MM.1S (cell line): Measurements from ENCODE around the gene MNAT1.

Experiments used
- DNase-seq: peaks from one replicate; pipeline ENCODE4 v3.0.0-alpha.2; 2015
- H2AFZ ChIP-seq: fragments of 300-600 bp; sonication (generic); 2 replicates; pipeline ENCODE4 v1.6.0; 2016; ENCODE audit warnings: antibody characterized with exemption, low read length
- H3F3A ChIP-seq: fragments of 300-600 bp; sonication (generic); 2 replicates; pipeline ENCODE4 v1.6.1; 2016; ENCODE audit warnings: mild to moderate bottlenecking, antibody characterized with exemption, low read length, moderate library complexity, mixed read lengths; ENCODE audit not compliant: insufficient read depth
- H3K27ac ChIP-seq: fragments of 300-600 bp; sonication (generic); 2 replicates; pipeline ENCODE4 v1.5.1; 2016; ENCODE audit warnings: mild to moderate bottlenecking, low read length
- H3K27me3 ChIP-seq: fragments of 300-600 bp; sonication (generic); replicated peaks from 2 replicates; pipeline ENCODE4 v1.6.0; 2016; ENCODE audit warnings: low read length; ENCODE audit not compliant: insufficient read depth
- H3K36me3 ChIP-seq: fragments of 300-600 bp; sonication (generic); replicated peaks from 2 replicates; pipeline ENCODE4 v1.6.1; 2016; ENCODE audit warnings: mild to moderate bottlenecking, low read length, mixed read lengths; ENCODE audit not compliant: insufficient read depth
- H3K4me1 ChIP-seq: fragments of 300-600 bp; sonication (generic); 2 replicates; pipeline ENCODE4 v1.6.1; 2016; ENCODE audit warnings: low read length, mixed read lengths
- H3K4me2 ChIP-seq: fragments of 300-600 bp; sonication (generic); 2 replicates; pipeline ENCODE4 v1.6.0; 2016; ENCODE audit warnings: low read depth, low read length
- H3K4me3 ChIP-seq: fragments of 300-600 bp; sonication (generic); 2 replicates; pipeline ENCODE4 v1.5.1; 2016; ENCODE audit warnings: low read length, mixed read lengths
- H3K79me2 ChIP-seq: fragments of 300-600 bp; sonication (generic); 2 replicates; pipeline ENCODE4 v1.6.1; 2016; ENCODE audit warnings: mixed run types, low read length, mixed read lengths
- H3K9ac ChIP-seq: fragments of 300-600 bp; sonication (generic); 2 replicates; pipeline ENCODE4 v1.6.1; 2016; ENCODE audit warnings: low read length, mixed read lengths
- H3K9me2 ChIP-seq: fragments of 300-600 bp; sonication (generic); replicated peaks from 2 replicates; pipeline ENCODE4 v1.6.1; 2016; ENCODE audit warnings: mild to moderate bottlenecking, low read length, mixed read lengths; ENCODE audit not compliant: insufficient read depth
- H3K9me3 ChIP-seq: fragments of 300-600 bp; sonication (generic); replicated peaks from 2 replicates; pipeline ENCODE4 v1.6.1; 2016; ENCODE audit warnings: mild to moderate bottlenecking, low read length, mixed read lengths; ENCODE audit not compliant: insufficient read depth
- H4K20me1 ChIP-seq: fragments of 300-600 bp; sonication (generic); 2 replicates; pipeline ENCODE4 v1.6.1; 2016; ENCODE audit warnings: mild to moderate bottlenecking, low read length, moderate library complexity, mixed read lengths; ENCODE audit not compliant: insufficient read depth
- EZH2 ChIP-seq: fragments of 300-600 bp; sonication (generic); optimal IDR thresholded peaks from 2 replicates; pipeline ENCODE3; 2017; ENCODE audit warnings: low read depth, mild to moderate bottlenecking, antibody characterized with exemption, low read length, mixed read lengths
- EZH2phosphoT487 ChIP-seq: fragments of 300-600 bp; sonication (generic); IDR thresholded peaks from 2 replicates; pipeline ENCODE4 v1.6.1; 2018; ENCODE audit warnings: antibody characterized with exemption, low read length
- TF ChIP-seq, protein P1 (sequence below): fragments of 300-600 bp; sonication (generic); IDR thresholded peaks from 2 replicates; pipeline ENCODE4 v1.5.1; 2016; ENCODE audit warnings: antibody characterized with exemption, low read length, mixed read lengths

Gene MNAT1

DNA sequence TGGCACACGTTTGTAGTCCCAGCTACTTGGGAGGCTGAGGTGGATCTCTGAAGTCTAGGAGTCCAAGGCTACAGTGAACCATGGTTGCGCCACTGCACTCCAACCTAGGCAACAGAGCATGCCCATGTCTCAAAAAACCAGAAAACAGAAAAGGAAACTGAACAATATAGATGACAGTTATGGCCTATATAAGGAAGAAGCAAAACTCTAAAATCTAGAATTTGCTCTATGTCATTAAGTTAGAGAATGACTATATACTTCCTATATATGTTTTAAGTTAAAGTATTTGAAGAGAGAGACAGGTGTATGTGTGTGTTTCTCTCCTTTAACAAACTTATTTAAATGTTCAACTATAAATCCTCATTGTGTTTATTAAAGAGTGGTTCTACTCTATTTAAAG lies 65.8 kb downstream of the MNAT1 start:
- TF ChIP-seq EZH2 (no peak), EZH2phosphoT487 (no peak)
- TF ChIP-seq, protein P1, sequence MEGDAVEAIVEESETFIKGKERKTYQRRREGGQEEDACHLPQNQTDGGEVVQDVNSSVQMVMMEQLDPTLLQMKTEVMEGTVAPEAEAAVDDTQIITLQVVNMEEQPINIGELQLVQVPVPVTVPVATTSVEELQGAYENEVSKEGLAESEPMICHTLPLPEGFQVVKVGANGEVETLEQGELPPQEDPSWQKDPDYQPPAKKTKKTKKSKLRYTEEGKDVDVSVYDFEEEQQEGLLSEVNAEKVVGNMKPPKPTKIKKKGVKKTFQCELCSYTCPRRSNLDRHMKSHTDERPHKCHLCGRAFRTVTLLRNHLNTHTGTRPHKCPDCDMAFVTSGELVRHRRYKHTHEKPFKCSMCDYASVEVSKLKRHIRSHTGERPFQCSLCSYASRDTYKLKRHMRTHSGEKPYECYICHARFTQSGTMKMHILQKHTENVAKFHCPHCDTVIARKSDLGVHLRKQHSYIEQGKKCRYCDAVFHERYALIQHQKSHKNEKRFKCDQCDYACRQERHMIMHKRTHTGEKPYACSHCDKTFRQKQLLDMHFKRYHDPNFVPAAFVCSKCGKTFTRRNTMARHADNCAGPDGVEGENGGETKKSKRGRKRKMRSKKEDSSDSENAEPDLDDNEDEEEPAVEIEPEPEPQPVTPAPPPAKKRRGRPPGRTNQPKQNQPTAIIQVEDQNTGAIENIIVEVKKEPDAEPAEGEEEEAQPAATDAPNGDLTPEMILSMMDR: no peak
- no peaks in the 10 kb centered on the region for H3K9me3 ChIP-seq
- no peaks in the 10 kb centered on the region for H3F3A ChIP-seq
- H3K4me1 ChIP-seq: no peaks in the 10 kb centered on the region
- no peak for DNase-seq
- no peaks in the 10 kb centered on the region for H3K9me2 ChIP-seq
- no peak overlapping the region for H2AFZ ChIP-seq
- no peaks in the 10 kb centered on the region for H3K79me2 ChIP-seq
- no peaks in the 10 kb centered on the region for H4K20me1 ChIP-seq
- no peaks in the 10 kb centered on the region for H3K36me3 ChIP-seq
- H3K27ac ChIP-seq: no peak overlapping the region
- no peak overlapping the region for H3K9ac ChIP-seq
- H3K4me3 ChIP-seq: no peak overlapping the region
- no peak overlapping the region for H3K4me2 ChIP-seq
- H3K27me3 ChIP-seq: no peaks in the 10 kb centered on the region

DNA sequence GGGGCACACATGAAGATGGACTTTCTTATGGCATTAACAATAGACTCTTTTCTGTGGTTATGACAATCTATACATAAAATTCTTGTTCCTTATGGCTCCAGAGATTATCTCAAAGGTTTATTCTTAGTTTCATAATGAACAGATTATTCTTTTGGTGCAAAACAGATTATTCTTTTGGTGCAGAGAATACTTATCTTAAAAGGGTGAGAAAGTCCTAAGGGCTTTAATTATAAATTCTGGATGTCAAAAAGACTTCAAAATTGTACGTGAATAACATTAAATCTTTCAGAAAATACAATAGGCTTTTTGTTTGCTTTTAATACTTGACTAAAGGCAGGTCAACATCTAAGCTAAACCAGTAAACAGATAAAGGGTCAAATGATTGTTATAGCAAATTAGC lies 69.3 kb downstream of the MNAT1 start:
- no peaks in the 10 kb centered on the region for H3K9me2 ChIP-seq
- H3K9ac ChIP-seq: no peak overlapping the region
- DNase-seq: no peak
- no peaks in the 10 kb centered on the region for H3F3A ChIP-seq
- no peaks in the 10 kb centered on the region for H3K36me3 ChIP-seq
- TF ChIP-seq EZH2 (no peak), EZH2phosphoT487 (no peak)
- TF ChIP-seq, protein P1: no peak
- H3K27ac ChIP-seq: no peak overlapping the region
- H3K4me3 ChIP-seq: no peak overlapping the region
- H3K27me3 ChIP-seq: no peaks in the 10 kb centered on the region
- H3K9me3 ChIP-seq: no peaks in the 10 kb centered on the region
- H4K20me1 ChIP-seq: no peaks in the 10 kb centered on the region
- H3K4me2 ChIP-seq: no peak overlapping the region
- no peak overlapping the region for H2AFZ ChIP-seq
- H3K79me2 ChIP-seq: no peaks in the 10 kb centered on the region
- H3K4me1 ChIP-seq: no peaks in the 10 kb centered on the region

DNA sequence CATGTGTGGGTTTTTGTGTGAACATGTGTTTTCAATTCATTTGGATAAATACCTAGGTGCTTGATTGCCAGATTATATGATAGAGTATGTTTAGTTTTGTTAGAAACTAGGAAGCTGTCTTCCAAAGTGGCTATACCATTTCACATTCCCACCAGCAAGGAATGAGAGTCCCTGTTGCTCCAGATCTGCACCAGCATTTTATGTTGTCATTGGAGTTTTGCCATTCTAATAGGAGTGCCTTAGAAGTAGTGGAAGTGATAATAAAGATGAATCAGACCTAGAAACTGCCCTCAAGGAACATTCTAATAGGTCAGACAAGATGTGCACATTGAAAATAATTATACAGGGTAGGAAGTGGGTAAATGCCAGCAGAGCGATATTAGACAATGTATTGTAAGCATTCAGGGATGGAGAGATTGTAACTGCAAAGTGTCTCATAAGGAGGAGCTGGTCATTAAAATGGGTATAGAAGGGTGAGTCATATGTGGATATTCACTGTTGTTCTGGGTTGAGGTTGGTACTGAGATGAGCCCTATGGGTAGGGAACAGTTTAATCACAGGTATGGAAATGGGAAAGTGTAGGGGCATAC lies 71.4 kb downstream of the MNAT1 start:
- Histone ChIP-seq H2AFZ (no peak overlapping the region), H3K4me2 (no peak overlapping the region), H3F3A (no peaks in the 10 kb centered on the region), H3K36me3 (no peaks in the 10 kb centered on the region), H3K27ac (no peak overlapping the region), H3K9me3 (no peaks in the 10 kb centered on the region), H3K27me3 (no peaks in the 10 kb centered on the region), H3K79me2 (no peaks in the 10 kb centered on the region), H3K9ac (no peak overlapping the region), H3K4me3 (no peak overlapping the region), H4K20me1 (no peaks in the 10 kb centered on the region), H3K4me1 (no peaks in the 10 kb centered on the region), H3K9me2 (no peaks in the 10 kb centered on the region)
- no peak for DNase-seq
- TF ChIP-seq, protein P1: no peak
- TF ChIP-seq EZH2phosphoT487: no peak
- no peak for TF ChIP-seq EZH2
